Mesendoderm (in vitro differentiated cells): ENCODE data around the gene CDCA5.

ENCODE experiments used
- DNase-seq: peaks from one replicate; pipeline ENCODE4 v3.0.0; 2013
- H2AK5ac ChIP-seq: 2 replicates; pipeline ENCODE4 v1.6.1; 2013; ENCODE audit warnings: low read length, inconsistent platforms
- H2BK120ac ChIP-seq: 2 replicates; pipeline ENCODE4 v1.6.1; 2013; ENCODE audit warnings: low read depth, mild to moderate bottlenecking, low read length, moderate library complexity, mixed read lengths
- H2BK15ac ChIP-seq: replicated peaks from 2 replicates; pipeline ENCODE4 v1.6.1; 2013; ENCODE audit warnings: low read depth, mild to moderate bottlenecking, moderate library complexity
- H2BK5ac ChIP-seq: 2 replicates; pipeline ENCODE4 v1.6.1; 2013; ENCODE audit warnings: low read length, inconsistent platforms
- H3K18ac ChIP-seq: 2 replicates; pipeline ENCODE4 v1.6.1; 2013; ENCODE audit warnings: mild to moderate bottlenecking, low read length, mixed read lengths
- H3K23ac ChIP-seq: one replicate; pipeline ENCODE4 v1.6.1; 2013; ENCODE audit warnings: low read length
- H3K27ac ChIP-seq: 2 replicates; pipeline ENCODE4 v1.5.1; 2013; ENCODE audit warnings: low read depth, mild to moderate bottlenecking, inconsistent platforms, low read length, moderate library complexity
- H3K27me3 ChIP-seq: 2 replicates; pipeline ENCODE4 v1.6.1; 2013; ENCODE audit warnings: low read length, control low read depth, mild to moderate bottlenecking, inconsistent platforms; ENCODE audit not compliant: insufficient read depth, poor library complexity
- H3K36me3 ChIP-seq: 2 replicates; pipeline ENCODE4 v1.6.1; 2013; ENCODE audit warnings: low read length, inconsistent platforms; ENCODE audit not compliant: control insufficient read depth, insufficient read depth
- H3K4ac ChIP-seq: one replicate; pipeline ENCODE4 v1.6.1; 2013; ENCODE audit warnings: low read depth, mild to moderate bottlenecking, low read length, moderate library complexity
- H3K4me1 ChIP-seq: 2 replicates; pipeline ENCODE4 v1.6.1; 2013; ENCODE audit warnings: low read depth, low read length, inconsistent platforms; ENCODE audit not compliant: control insufficient read depth
- H3K4me2 ChIP-seq: 2 replicates; pipeline ENCODE4 v1.6.1; 2013; ENCODE audit warnings: low read length
- H3K4me3 ChIP-seq: 2 replicates; pipeline ENCODE4 v1.5.1; 2013; ENCODE audit warnings: mild to moderate bottlenecking, low read length
- H3K56ac ChIP-seq: one replicate; pipeline ENCODE4 v1.6.1; 2013; ENCODE audit warnings: low read length
- H3K79me1 ChIP-seq: 2 replicates; pipeline ENCODE4 v1.6.1; 2013; ENCODE audit warnings: low read length, inconsistent platforms
- H3K79me2 ChIP-seq: 2 replicates; pipeline ENCODE4 v1.6.1; 2013; ENCODE audit warnings: mild to moderate bottlenecking, low read length; ENCODE audit not compliant: control insufficient read depth, insufficient read depth
- H3K9ac ChIP-seq: 2 replicates; pipeline ENCODE4 v1.6.1; 2013; ENCODE audit warnings: low read length, inconsistent platforms
- H4K5ac ChIP-seq: one replicate; pipeline ENCODE4 v1.6.1; 2013; ENCODE audit warnings: low read length
- H4K8ac ChIP-seq: one replicate; pipeline ENCODE4 v1.6.1; 2013; ENCODE audit warnings: low read depth, mild to moderate bottlenecking, control low read depth, low read length, moderate library complexity
- WGBS: extraction: QIAGEN DNeasy Blood & Tissue Kit; methylation state at CpG from one replicate; pipeline ENCODE4 v1.1.7; 2013; ENCODE audit warnings: low lambda C conversion rate, missing lambda C conversion rate; ENCODE audit not compliant: insufficient coverage; ENCODE audit errors: extremely low coverage; 5-methylcytosine and 5-hydroxymethylcytosine counted together

The CDCA5 gene

GRCh38 chr11:65115361-65116082 lies 31.7 kb upstream of the CDCA5 start:
- DNase-seq, result no peak
- Histone ChIP-seq H3K56ac (no peak overlapping the region), H3K18ac (no peak overlapping the region), H3K23ac (no peak overlapping the region), H2BK15ac (no peak overlapping the region), H2BK5ac (no peak overlapping the region), H3K79me1 (peaks cover 16% of the 10 kb centered on the region), H4K5ac (no peak overlapping the region), H3K4me3 (no peak overlapping the region), H2BK120ac (no peak overlapping the region), H3K4me1 (peaks cover 3% of the 10 kb centered on the region), H3K9ac (no peak overlapping the region), H3K27ac (no peak overlapping the region), H3K4me2 (no peak overlapping the region), H3K4ac (no peak overlapping the region), H3K27me3 (no peaks in the 10 kb centered on the region), H3K79me2 (peaks cover 12% of the 10 kb centered on the region), H3K36me3 (peaks cover 10% of the 10 kb centered on the region), H4K8ac (no peak overlapping the region), H2AK5ac (no peak overlapping the region)
- WGBS, result no CpG with 5 or more reads among the region's 21 CpGs

- no peak overlapping the region for H2BK15ac ChIP-seq
- peaks cover 3% of the 10 kb centered on the region for H3K4me1 ChIP-seq
- H4K5ac ChIP-seq, result no peak overlapping the region
- H4K8ac ChIP-seq, result no peak overlapping the region
- no peak overlapping the region for H3K4me2 ChIP-seq
- no peak for DNase-seq
- no peaks in the 10 kb centered on the region for H3K27me3 ChIP-seq
- no peak overlapping the region for H2BK5ac ChIP-seq
- H3K36me3 ChIP-seq, result peaks cover 2% of the 10 kb centered on the region
- H3K18ac ChIP-seq, result no peak overlapping the region
- H3K56ac ChIP-seq, result no peak overlapping the region
- H2AK5ac ChIP-seq, result no peak overlapping the region
- no peak overlapping the region for H2BK120ac ChIP-seq
- no CpG with 5 or more reads among the region's 11 CpGs for WGBS
- H3K27ac ChIP-seq, result no peak overlapping the region
- peaks cover 6% of the 10 kb centered on the region for H3K79me2 ChIP-seq
- no peak overlapping the region for H3K4me3 ChIP-seq
- no peak overlapping the region for H3K9ac ChIP-seq
- H3K79me1 ChIP-seq, result peaks cover 8% of the 10 kb centered on the region
- no peak overlapping the region for H3K4ac ChIP-seq
- H3K23ac ChIP-seq, result no peak overlapping the region
Observed at GRCh38 chr11:65114538-65115171, 30.8 kb upstream of the CDCA5 start.

GRCh38 chr11:65113839-65114238 lies 30.0 kb upstream of the CDCA5 start:
- no peak overlapping the region for H2BK120ac ChIP-seq
- no peak for DNase-seq
- H3K79me1 ChIP-seq, result peaks cover 8% of the 10 kb centered on the region
- no peak overlapping the region for H3K23ac ChIP-seq
- H3K27me3 ChIP-seq, result no peaks in the 10 kb centered on the region
- peaks cover 2% of the 10 kb centered on the region for H3K36me3 ChIP-seq
- H2AK5ac ChIP-seq, result no peak overlapping the region
- H3K27ac ChIP-seq, result no peak overlapping the region
- no peak overlapping the region for H4K8ac ChIP-seq
- no peak overlapping the region for H3K56ac ChIP-seq
- no peak overlapping the region for H3K4me2 ChIP-seq
- H3K4me1 ChIP-seq, result peaks cover 3% of the 10 kb centered on the region
- H3K18ac ChIP-seq, result no peak overlapping the region
- H4K5ac ChIP-seq, result no peak overlapping the region
- H3K79me2 ChIP-seq, result peaks cover 6% of the 10 kb centered on the region
- H3K4me3 ChIP-seq, result no peak overlapping the region
- no peak overlapping the region for H2BK5ac ChIP-seq
- WGBS, result no CpG with 5 or more reads among the region's 6 CpGs
- H3K4ac ChIP-seq, result no peak overlapping the region
- no peak overlapping the region for H2BK15ac ChIP-seq
- H3K9ac ChIP-seq, result no peak overlapping the region

GRCh38 chr11:65113361-65113756 lies 29.5 kb upstream of the CDCA5 start:
- Histone ChIP-seq H4K5ac (no peak overlapping the region), H3K4me2 (no peak overlapping the region), H3K56ac (peak overlapping the region; percentile 49), H3K79me2 (peaks cover 6% of the 10 kb centered on the region), H2AK5ac (no peak overlapping the region), H4K8ac (no peak overlapping the region), H3K79me1 (peaks cover 8% of the 10 kb centered on the region), H3K23ac (no peak overlapping the region), H3K9ac (peak overlapping the region; percentile 34), H2BK15ac (no peak overlapping the region), H3K4me3 (no peak overlapping the region), H3K36me3 (no peaks in the 10 kb centered on the region), H3K27ac (no peak overlapping the region), H3K27me3 (no peaks in the 10 kb centered on the region), H3K4ac (no peak overlapping the region), H3K18ac (no peak overlapping the region), H2BK120ac (no peak overlapping the region), H2BK5ac (no peak overlapping the region), H3K4me1 (peaks cover 3% of the 10 kb centered on the region)
- WGBS, result no CpG with 5 or more reads among the region's 14 CpGs
- no peak for DNase-seq

- Histone ChIP-seq H2BK5ac (no peak overlapping the region), H3K23ac (peak overlapping the region; percentile 55), H3K4me2 (peak overlapping the region; percentile 88), H2BK15ac (no peak overlapping the region), H3K56ac (peak overlapping the region; percentile 69), H3K79me2 (peaks cover 6% of the 10 kb centered on the region), H2BK120ac (no peak overlapping the region), H3K9ac (peak overlapping the region; percentile 81), H4K5ac (no peak overlapping the region), H3K79me1 (peaks cover 8% of the 10 kb centered on the region), H3K4me3 (no peak overlapping the region), H3K27me3 (no peaks in the 10 kb centered on the region), H3K4me1 (peaks cover 3% of the 10 kb centered on the region), H4K8ac (no peak overlapping the region), H3K18ac (peak overlapping the region; percentile 22), H3K36me3 (no peaks in the 10 kb centered on the region), H2AK5ac (no peak overlapping the region), H3K4ac (peak overlapping the region; percentile 49), H3K27ac (peak overlapping the region; percentile 63)
- no CpG with 5 or more reads among the region's 57 CpGs for WGBS
- peak; percentile 65 for DNase-seq
Observed at GRCh38 chr11:65112546-65113360, 28.9 kb upstream of the CDCA5 start.
